Central memory CD8-positive, alpha-beta T cell (primary cell): ENCODE measurements around the gene ZNF816.
A peak's percentile ranks its signal among the peaks of the same experiment; 100 is the strongest.

Experiments
- ATAC-seq: fragments of 150-1000 bp; cut with Tn5 transposase; replicated peaks from 2 replicates; pipeline ENCODE4 v1.10.0; 2022; ENCODE audit warnings: mild to moderate bottlenecking, moderate FRiP score, moderate number of reproducible peaks; ENCODE audit not compliant: poor library complexity, severe bottlenecking; ENCODE audit errors: extremely low read depth
- DNase-seq, 2 donors: peaks; one replicate each; pipeline ENCODE4 v3.0.0; 2021; ENCODE audit warnings: low spot score in 2 of 2
- H3K27ac Mint-ChIP-seq: one replicate; pipeline ENCODE4 v1.8.0; 2022; ENCODE audit warnings: low read depth, mild to moderate bottlenecking, moderate library complexity, mixed read lengths
- H3K27me3 Mint-ChIP-seq: one replicate; pipeline ENCODE4 v1.8.0; 2022; ENCODE audit warnings: mixed read lengths
- H3K36me3 Mint-ChIP-seq: one replicate; pipeline ENCODE4 v1.8.0; 2022; ENCODE audit warnings: mild to moderate bottlenecking, moderate library complexity, mixed read lengths; ENCODE audit not compliant: insufficient read depth
- H3K4me1 Mint-ChIP-seq: one replicate; pipeline ENCODE4 v1.8.0; 2022; ENCODE audit warnings: mixed read lengths
- H3K4me3 Mint-ChIP-seq: one replicate; pipeline ENCODE4 v1.8.0; 2022; ENCODE audit warnings: mild to moderate bottlenecking, moderate library complexity, mixed read lengths
- H3K9me3 Mint-ChIP-seq: one replicate; pipeline ENCODE4 v1.8.0; 2022; ENCODE audit warnings: mixed read lengths

Gene ZNF816

GRCh38 chr19:52962394-52963246 is at the start of gene ZNF816:
Gene ZNF816 (minus strand): TSS chr19:52962881. CDS start chr19:52956089, 6,792 bp downstream.
- Mint-ChIP-seq H3K27ac (peak within 1 kb of the TSS; percentile 84), H3K4me3 (peak within 1 kb of the TSS; percentile 87), H3K4me1 (peaks cover 24% of the 10 kb centered on the region), H3K9me3 (peaks cover 12% of the 10 kb centered on the region), H3K36me3 (peaks cover 14% of the 10 kb centered on the region), H3K27me3 (no peaks in the 10 kb centered on the region)
- peak; percentile 100 for ATAC-seq
- peak; percentile 96 to 98 for DNase-seq

GRCh38 chr19:53012006-53012405 is 49.3 kb upstream of the ZNF816 start:
- Mint-ChIP-seq H3K27me3 (peaks cover 27% of the 10 kb centered on the region), H3K4me3 (no peak overlapping the region), H3K36me3 (no peaks in the 10 kb centered on the region), H3K9me3 (peaks cover 6% of the 10 kb centered on the region), H3K27ac (no peak overlapping the region), H3K4me1 (no peaks in the 10 kb centered on the region)
- DNase-seq: no peak
- ATAC-seq: no peak

- DNase-seq (no peak), ATAC-seq (no peak)
- Mint-ChIP-seq H3K9me3 (peaks cover 6% of the 10 kb centered on the region), H3K36me3 (no peaks in the 10 kb centered on the region), H3K4me1 (no peaks in the 10 kb centered on the region), H3K4me3 (no peak overlapping the region), H3K27ac (no peak overlapping the region), H3K27me3 (peaks cover 23% of the 10 kb centered on the region)
Observed at GRCh38 chr19:53010494-53010893, 47.8 kb upstream of the ZNF816 start.

GRCh38 chr19:53008061-53008778 is 45.5 kb upstream of the ZNF816 start:
- no peak overlapping the region for H3K27ac Mint-ChIP-seq
- no peak overlapping the region for H3K4me3 Mint-ChIP-seq
- H3K27me3 Mint-ChIP-seq: peaks cover 21% of the 10 kb centered on the region
- no peaks in the 10 kb centered on the region for H3K36me3 Mint-ChIP-seq
- DNase-seq (no peak), ATAC-seq (no peak)
- no peaks in the 10 kb centered on the region for H3K4me1 Mint-ChIP-seq
- no peaks in the 10 kb centered on the region for H3K9me3 Mint-ChIP-seq

- DNase-seq (no peak), ATAC-seq (no peak)
- Mint-ChIP-seq H3K36me3 (no peaks in the 10 kb centered on the region), H3K27me3 (peaks cover 21% of the 10 kb centered on the region), H3K4me3 (no peak overlapping the region), H3K9me3 (no peaks in the 10 kb centered on the region), H3K4me1 (no peaks in the 10 kb centered on the region), H3K27ac (no peak overlapping the region)
Observed at GRCh38 chr19:53007606-53008005, 44.9 kb upstream of the ZNF816 start.

- Mint-ChIP-seq H3K4me3 (no peak overlapping the region), H3K27ac (no peak overlapping the region), H3K36me3 (no peaks in the 10 kb centered on the region), H3K4me1 (no peaks in the 10 kb centered on the region), H3K27me3 (peaks cover 21% of the 10 kb centered on the region), H3K9me3 (no peaks in the 10 kb centered on the region)
- DNase-seq (no peak), ATAC-seq (no peak)
Observed at GRCh38 chr19:53007200-53007599, 44.5 kb upstream of the ZNF816 start.

GRCh38 chr19:53004242-53004641 is 41.6 kb upstream of the ZNF816 start:
- no peak overlapping the region for H3K27ac Mint-ChIP-seq
- H3K9me3 Mint-ChIP-seq: no peaks in the 10 kb centered on the region
- DNase-seq (no peak), ATAC-seq (no peak)
- H3K4me1 Mint-ChIP-seq: no peaks in the 10 kb centered on the region
- H3K27me3 Mint-ChIP-seq: peaks cover 17% of the 10 kb centered on the region
- no peaks in the 10 kb centered on the region for H3K36me3 Mint-ChIP-seq
- no peak overlapping the region for H3K4me3 Mint-ChIP-seq

- ATAC-seq (no peak), DNase-seq (no peak)
- H3K36me3 Mint-ChIP-seq: no peaks in the 10 kb centered on the region
- no peaks in the 10 kb centered on the region for H3K4me1 Mint-ChIP-seq
- peaks cover 15% of the 10 kb centered on the region for H3K27me3 Mint-ChIP-seq
- no peak overlapping the region for H3K27ac Mint-ChIP-seq
- no peaks in the 10 kb centered on the region for H3K9me3 Mint-ChIP-seq
- H3K4me3 Mint-ChIP-seq: no peak overlapping the region
Observed at GRCh38 chr19:53002479-53002878, 39.8 kb upstream of the ZNF816 start.

- H3K36me3 Mint-ChIP-seq: peaks cover 3% of the 10 kb centered on the region
- ATAC-seq (no peak), DNase-seq (no peak)
- no peaks in the 10 kb centered on the region for H3K9me3 Mint-ChIP-seq
- no peak overlapping the region for H3K27ac Mint-ChIP-seq
- peaks cover 14% of the 10 kb centered on the region for H3K27me3 Mint-ChIP-seq
- H3K4me3 Mint-ChIP-seq: no peak overlapping the region
- no peaks in the 10 kb centered on the region for H3K4me1 Mint-ChIP-seq
Observed at GRCh38 chr19:52997975-52998374, 35.3 kb upstream of the ZNF816 start.

GRCh38 chr19:52995711-52996110 is 33.0 kb upstream of the ZNF816 start:
- peaks cover 14% of the 10 kb centered on the region for H3K27me3 Mint-ChIP-seq
- no peak overlapping the region for H3K27ac Mint-ChIP-seq
- no peaks in the 10 kb centered on the region for H3K9me3 Mint-ChIP-seq
- peaks cover 10% of the 10 kb centered on the region for H3K4me1 Mint-ChIP-seq
- DNase-seq (no peak), ATAC-seq (no peak)
- no peak overlapping the region for H3K4me3 Mint-ChIP-seq
- H3K36me3 Mint-ChIP-seq: peaks cover 5% of the 10 kb centered on the region

- H3K4me3 Mint-ChIP-seq: peak overlapping the region; percentile 64
- peak; percentile 88 for ATAC-seq
- H3K36me3 Mint-ChIP-seq: peaks cover 5% of the 10 kb centered on the region
- H3K4me1 Mint-ChIP-seq: peaks cover 10% of the 10 kb centered on the region
- no peak overlapping the region for H3K27ac Mint-ChIP-seq
- peak; percentile 76 for DNase-seq
- H3K27me3 Mint-ChIP-seq: peaks cover 3% of the 10 kb centered on the region
- no peaks in the 10 kb centered on the region for H3K9me3 Mint-ChIP-seq
Observed at GRCh38 chr19:52993342-52994178, 30.9 kb upstream of the ZNF816 start.
